Peyer's patch (tissue), 4 donors: ENCODE data around the gene HMGCL. TPM values are rescaled to one million over a fixed set of nuclear protein-coding genes. Genes with fewer than 3 reads are reported as not detected.
"Not testable (repeated sequence)": the region's sequence is repeated elsewhere in the genome, so short reads cannot be mapped to it uniquely, and the experiment has no call there.

Experiments used
- DNase-seq, 3 donors: peaks; one replicate each; pipeline ENCODE4 v3.0.0-alpha.2; 2017 to 2019
- H3K27ac ChIP-seq, 4 donors: fragments of 200-600 bp; sonication (generic); one replicate each; pipeline ENCODE4 v1.5.1; 2016 to 2019
- H3K27me3 ChIP-seq, 2 donors: fragments of 200-600 bp; sonication (generic); one replicate each; pipeline ENCODE4 v1.5.1; 2019
- H3K36me3 ChIP-seq, 3 donors: fragments of 200-600 bp; sonication (generic); one replicate each; pipeline ENCODE4 v1.5.1; 2016 to 2019
- H3K4me1 ChIP-seq, 4 donors: fragments of 200-600 bp; sonication (generic); one replicate each; pipeline ENCODE4 v1.5.1; 2016 to 2019
- H3K4me3 ChIP-seq, 4 donors: fragments of 200-600 bp; sonication (generic); 1 replicate in 3 of 4; 2 replicates in 1 of 4; pipeline ENCODE4 v1.5.1; 2016 to 2019; ENCODE audit warnings: mild to moderate bottlenecking in 1 of 4
- H3K9me3 ChIP-seq, 4 donors: fragments of 200-600 bp; sonication (generic); one replicate each; pipeline ENCODE4 v1.5.1; 2016 to 2019; ENCODE audit warnings: mild to moderate bottlenecking in 1 of 4
- POLR2A ChIP-seq, 2 donors: fragments of 450-650 bp; IDR thresholded peaks; one replicate each; pipeline ENCODE4 v1.5.1; 2017; ENCODE audit warnings: antibody characterized with exemption in 2 of 2, mild to moderate bottlenecking in 2 of 2, moderate library complexity in 2 of 2
- total RNA-seq, 4 donors: library from RNA; depleted of rRNA; stranded (reverse); fragments of >200 nt; gene quantifications; one replicate each; pipeline ENCODE4 v1.1.0, GENCODE V29; 2016
- TF ChIP-seq, protein P1 (sequence below), 6 experiments: fragments of 450-650 bp in 4 of 6; fragments of 200-600 bp in 2 of 6; sonication (generic) in 1 of 6; IDR thresholded peaks; one replicate each; pipeline ENCODE4 v1.5.1; 2017 to 2019; ENCODE audit warnings: antibody characterized with exemption in 6 of 6, mild to moderate bottlenecking in 3 of 6, moderate library complexity in 1 of 6

Gene HMGCL
- total RNA-seq, 4 donors from 2014 or later = 24.8 to 74.3 (median 64.6) TPM

DNA sequence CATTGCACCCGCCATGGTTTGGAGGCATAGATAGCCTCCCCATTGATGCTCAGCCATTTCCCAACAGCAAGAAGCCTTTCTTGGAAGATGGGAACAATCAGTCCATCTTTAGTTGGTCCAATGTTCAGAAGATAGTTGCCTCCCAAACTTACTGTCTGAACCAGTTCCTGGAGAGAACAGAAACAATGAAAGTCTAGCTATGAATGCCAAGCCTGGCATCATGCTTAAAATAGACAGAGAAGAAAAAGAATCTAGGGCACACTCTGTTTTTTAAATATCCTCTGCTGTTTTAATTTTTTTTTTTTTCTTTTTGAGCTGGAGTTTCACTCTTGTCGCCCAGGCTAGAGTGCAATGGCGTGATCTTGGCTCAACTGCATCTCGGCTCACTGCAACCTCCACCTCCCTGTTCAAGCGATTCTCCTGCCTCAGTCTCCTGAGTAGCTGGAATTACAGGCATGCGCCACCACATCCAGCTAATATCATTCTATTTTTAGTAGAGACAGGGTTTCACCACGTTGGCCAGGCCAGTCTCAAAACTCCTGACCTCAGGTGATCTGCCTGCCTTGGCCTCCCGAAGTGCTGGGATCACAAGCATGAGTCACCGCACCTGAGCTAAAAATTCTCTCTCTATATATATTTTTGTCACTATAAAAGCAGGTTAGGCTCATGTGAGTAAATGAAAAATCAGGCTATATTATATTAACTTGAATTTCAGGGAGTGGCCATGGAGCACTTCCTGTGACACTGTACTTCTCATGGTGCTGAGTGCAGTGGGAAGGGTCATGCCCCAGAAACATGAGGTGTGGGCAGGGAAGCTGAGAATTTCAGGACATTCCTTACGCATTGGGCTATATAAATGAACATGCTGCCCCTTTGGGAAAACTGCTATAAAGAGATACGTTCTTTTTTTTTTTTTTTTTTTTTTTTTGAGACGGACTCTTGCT, 23.7 kb upstream of the HMGCL start:
- Histone ChIP-seq H3K27ac (no peak overlapping the region), H3K4me3 (no peak overlapping the region), H3K4me1 (no peaks in the 10 kb centered on the region), H3K9me3 (no peaks in the 10 kb centered on the region), H3K36me3 (peaks cover 0 to 52% (median 3%) of the 10 kb centered on the region in 3 donors), H3K27me3 (no peaks in the 10 kb centered on the region)
- TF ChIP-seq POLR2A (IDR thresholded peaks at IDR 0.05) = no peak
- TF ChIP-seq, protein P1, sequence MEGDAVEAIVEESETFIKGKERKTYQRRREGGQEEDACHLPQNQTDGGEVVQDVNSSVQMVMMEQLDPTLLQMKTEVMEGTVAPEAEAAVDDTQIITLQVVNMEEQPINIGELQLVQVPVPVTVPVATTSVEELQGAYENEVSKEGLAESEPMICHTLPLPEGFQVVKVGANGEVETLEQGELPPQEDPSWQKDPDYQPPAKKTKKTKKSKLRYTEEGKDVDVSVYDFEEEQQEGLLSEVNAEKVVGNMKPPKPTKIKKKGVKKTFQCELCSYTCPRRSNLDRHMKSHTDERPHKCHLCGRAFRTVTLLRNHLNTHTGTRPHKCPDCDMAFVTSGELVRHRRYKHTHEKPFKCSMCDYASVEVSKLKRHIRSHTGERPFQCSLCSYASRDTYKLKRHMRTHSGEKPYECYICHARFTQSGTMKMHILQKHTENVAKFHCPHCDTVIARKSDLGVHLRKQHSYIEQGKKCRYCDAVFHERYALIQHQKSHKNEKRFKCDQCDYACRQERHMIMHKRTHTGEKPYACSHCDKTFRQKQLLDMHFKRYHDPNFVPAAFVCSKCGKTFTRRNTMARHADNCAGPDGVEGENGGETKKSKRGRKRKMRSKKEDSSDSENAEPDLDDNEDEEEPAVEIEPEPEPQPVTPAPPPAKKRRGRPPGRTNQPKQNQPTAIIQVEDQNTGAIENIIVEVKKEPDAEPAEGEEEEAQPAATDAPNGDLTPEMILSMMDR (IDR thresholded peaks at IDR 0.05) = no peak
- DNase-seq = no peak

DNA sequence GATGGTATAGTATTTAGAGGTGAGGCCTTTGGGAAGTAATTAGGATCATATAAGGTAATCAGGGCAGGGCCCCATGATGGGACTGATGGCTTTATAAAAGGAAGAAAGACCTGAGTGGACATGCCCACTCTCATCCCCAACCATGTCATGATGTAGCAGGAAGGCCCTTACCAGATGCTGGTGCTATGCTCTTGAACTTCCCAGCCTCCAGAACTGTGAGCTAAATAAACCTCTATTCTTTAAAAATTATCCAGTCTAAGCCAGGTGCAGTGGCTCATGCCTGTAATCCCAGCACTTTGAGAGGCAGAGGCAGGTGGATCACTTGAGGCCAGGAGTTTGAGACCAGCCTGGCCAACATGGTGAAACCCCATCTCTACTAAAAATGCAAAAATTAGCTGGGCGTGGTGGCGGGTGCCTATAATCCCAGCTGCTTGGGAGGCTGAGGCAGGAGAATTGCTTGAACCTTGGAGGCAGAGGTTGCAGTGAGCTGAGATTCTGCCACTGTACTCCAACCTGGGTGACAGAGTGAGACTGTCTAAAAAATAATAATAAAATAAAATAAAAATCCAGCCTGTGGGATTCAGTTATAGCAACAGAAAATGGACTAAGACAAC, 22.4 kb upstream of the HMGCL start:
- H3K36me3 ChIP-seq = peaks cover 0 to 52% (median 3%) of the 10 kb centered on the region in 3 donors
- not testable (repeated sequence) for H3K9me3 ChIP-seq, DNase-seq, H3K4me1 ChIP-seq, H3K27ac ChIP-seq, H3K27me3 ChIP-seq, H3K4me3 ChIP-seq

DNA sequence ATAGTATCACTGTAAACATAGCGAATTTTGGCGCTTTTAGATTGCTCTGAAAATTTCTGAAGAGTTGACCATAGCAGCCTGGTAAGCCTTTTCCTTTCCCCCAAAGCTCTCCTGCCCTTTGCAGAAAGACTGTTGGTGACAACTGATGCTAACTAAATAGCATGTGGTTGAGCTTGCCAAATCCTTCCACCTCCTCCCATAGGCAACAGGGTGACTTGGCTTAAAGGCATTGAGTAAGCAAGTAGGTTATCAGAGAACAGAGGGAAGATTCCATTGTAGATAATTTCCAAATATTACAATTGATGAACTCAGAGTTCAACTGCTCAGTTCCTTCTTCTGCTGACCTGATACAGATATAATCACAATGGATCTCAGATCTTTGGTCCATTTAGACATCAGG, 19.9 kb upstream of the HMGCL start:
- H3K27ac ChIP-seq = no peak overlapping the region
- H3K36me3 ChIP-seq = peaks cover 0 to 46% (median 3%) of the 10 kb centered on the region in 3 donors
- no peaks in the 10 kb centered on the region for H3K27me3 ChIP-seq
- no peak for TF ChIP-seq POLR2A (IDR thresholded peaks at IDR 0.05)
- TF ChIP-seq, protein P1 (IDR thresholded peaks at IDR 0.05) = no peak
- H3K4me3 ChIP-seq = no peak overlapping the region
- H3K4me1 ChIP-seq = no peaks in the 10 kb centered on the region
- H3K9me3 ChIP-seq = no peaks in the 10 kb centered on the region
- DNase-seq = no peak

DNA sequence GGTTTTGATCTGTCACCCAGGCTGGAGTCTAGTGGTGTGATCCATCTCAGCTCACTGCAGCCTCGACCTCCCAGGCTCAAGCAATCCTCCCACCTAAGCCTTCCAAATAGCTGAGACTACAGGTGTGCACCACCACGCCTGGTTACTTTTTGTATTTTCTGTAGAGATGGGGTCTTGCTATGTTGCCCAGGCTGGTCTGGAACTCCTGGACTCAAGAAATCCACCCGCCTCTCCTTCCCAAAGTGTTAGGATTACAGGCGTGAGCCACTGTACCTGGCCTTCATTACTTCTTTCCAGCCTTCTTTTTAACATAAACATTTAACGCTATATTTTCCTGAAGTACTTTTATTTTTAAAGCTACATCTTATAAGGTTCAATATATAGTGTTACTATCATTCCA, 18.4 kb upstream of the HMGCL start:
- TF ChIP-seq, protein P1 (IDR thresholded peaks at IDR 0.05) = no peak
- TF ChIP-seq POLR2A (IDR thresholded peaks at IDR 0.05) = no peak
- Histone ChIP-seq H3K4me1 (peaks cover 0 to 4% (median 0%) of the 10 kb centered on the region in 4 donors), H3K27ac (no peak overlapping the region), H3K4me3 (no peak overlapping the region), H3K27me3 (no peaks in the 10 kb centered on the region), H3K36me3 (peaks cover 0 to 35% (median 3%) of the 10 kb centered on the region in 3 donors), H3K9me3 (no peaks in the 10 kb centered on the region)
- DNase-seq = no peak

DNA sequence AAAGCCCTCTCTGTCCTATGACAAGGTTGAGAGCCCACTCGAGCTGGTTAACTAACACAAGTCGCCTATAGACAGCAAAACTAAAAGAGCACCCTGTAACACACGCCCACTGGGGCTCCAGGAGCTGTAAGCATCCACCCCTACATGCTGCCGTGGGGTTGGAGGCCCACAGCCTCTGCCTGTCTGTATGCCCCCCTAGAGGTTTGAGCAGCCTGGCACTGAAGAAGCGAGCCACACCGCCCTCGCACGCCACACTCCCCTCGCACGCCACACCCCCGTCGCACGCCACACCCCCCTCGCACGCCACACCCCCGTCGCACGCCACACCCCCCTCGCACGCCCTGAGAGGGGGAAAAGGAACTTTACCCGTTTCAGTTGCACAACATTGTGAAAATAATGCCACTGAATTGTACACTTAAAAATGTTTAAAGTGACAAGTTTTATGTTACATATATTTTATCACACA, 13.2 kb upstream of the HMGCL start:
- DNase-seq = peak; percentile 77 to 86 (median 80)
- Histone ChIP-seq H3K27me3 (no peaks in the 10 kb centered on the region), H3K9me3 (no peaks in the 10 kb centered on the region), H3K27ac (peak overlapping the region in 1 of 4 donors; percentile 38), H3K4me1 (peaks cover 4 to 9% (median 5%) of the 10 kb centered on the region in 4 donors), H3K4me3 (peak overlapping the region; percentile 20 to 42 (median 36)), H3K36me3 (no peaks in the 10 kb centered on the region)
- TF ChIP-seq, protein P1 (IDR thresholded peaks at IDR 0.05) = no peak
- no peak for TF ChIP-seq POLR2A (IDR thresholded peaks at IDR 0.05)

DNA sequence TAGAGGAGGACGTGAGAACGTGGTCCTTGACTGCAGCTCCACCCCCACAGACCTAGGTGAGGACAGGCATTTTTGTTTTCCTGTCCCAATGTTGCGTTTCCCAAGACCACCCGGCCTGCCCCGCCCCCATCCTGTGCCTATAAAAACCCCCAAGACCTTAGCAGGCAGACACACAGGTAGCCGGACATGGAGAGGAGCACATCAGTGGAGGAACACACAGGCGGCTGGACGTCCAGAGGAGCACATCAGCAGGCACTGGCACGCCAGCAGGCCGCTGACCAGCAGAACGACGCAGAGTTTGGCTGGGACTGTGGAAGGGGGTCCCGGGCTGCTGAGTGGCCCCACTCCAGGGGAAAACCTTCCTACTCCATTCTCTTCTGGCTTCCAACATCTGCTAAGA, 12.7 kb upstream of the HMGCL start:
- Histone ChIP-seq H3K36me3 (no peaks in the 10 kb centered on the region), H3K27me3 (no peaks in the 10 kb centered on the region), H3K4me1 (peaks cover 4 to 9% (median 5%) of the 10 kb centered on the region in 4 donors), H3K4me3 (peak overlapping the region in 3 of 4 donors; percentile 33 to 42 (median 40)), H3K9me3 (no peaks in the 10 kb centered on the region), H3K27ac (peak overlapping the region in 1 of 4 donors; percentile 38)
- DNase-seq = peak in 2 of 3 donors; percentile 48
- TF ChIP-seq, protein P1 (IDR thresholded peaks at IDR 0.05) = no peak
